ENCODE data around the gene SESTD1. TPM values are rescaled to one million over a fixed set of nuclear protein-coding genes. Genes with fewer than 3 reads are reported as not detected.

Gene SESTD1
- total RNA-seq, 1 donor: 14.2 TPM

- no peak for DNase-seq (ENCODE audit: low read depth)
- H3K4me3 ChIP-seq (ENCODE audit: low read depth, low read length): no peak overlapping the region
- no peak for TF ChIP-seq CTCF (IDR thresholded peaks at IDR 0.05; ENCODE audit: insufficient read depth, low read depth, low read length)
These were observed 3.3 kb downstream of the SESTD1 start for GRCh38 chr2:179261151-179261825.

- no peak for TF ChIP-seq CTCF (IDR thresholded peaks at IDR 0.05; ENCODE audit: insufficient read depth, low read depth, low read length)
- H3K4me3 ChIP-seq (ENCODE audit: low read depth, low read length): no peak overlapping the region
- no peak for DNase-seq (ENCODE audit: low read depth)
These were observed 4.4 kb downstream of the SESTD1 start for GRCh38 chr2:179260224-179260623.

GRCh38 chr2:179255129-179255528, 9.5 kb downstream of the SESTD1 start:
- H3K4me3 ChIP-seq (ENCODE audit: low read depth, low read length): no peak overlapping the region
- no peak for DNase-seq (ENCODE audit: low read depth)
- TF ChIP-seq CTCF (IDR thresholded peaks at IDR 0.05; ENCODE audit: insufficient read depth, low read depth, low read length): no peak

- H3K4me3 ChIP-seq (ENCODE audit: low read depth, low read length): no peak overlapping the region
- DNase-seq (ENCODE audit: low read depth): peak; percentile 22
- TF ChIP-seq CTCF (IDR thresholded peaks at IDR 0.05; ENCODE audit: insufficient read depth, low read depth, low read length): no peak
These were observed 11.4 kb downstream of the SESTD1 start for GRCh38 chr2:179253226-179253625.

- DNase-seq (ENCODE audit: low read depth): no peak
- no peak for TF ChIP-seq CTCF (IDR thresholded peaks at IDR 0.05; ENCODE audit: insufficient read depth, low read depth, low read length)
These were observed 12.2 kb downstream of the SESTD1 start for GRCh38 chr2:179252423-179252822.

GRCh38 chr2:179251870-179252269, 12.8 kb downstream of the SESTD1 start:
- H3K4me3 ChIP-seq (ENCODE audit: low read depth, low read length): no peak overlapping the region
- no peak for TF ChIP-seq CTCF (IDR thresholded peaks at IDR 0.05; ENCODE audit: insufficient read depth, low read depth, low read length)
- no peak for DNase-seq (ENCODE audit: low read depth)

More at GRCh38 chr2:179252423-179252822, 12.2 kb downstream of the SESTD1 start:
- no peak overlapping the region for H3K4me3 ChIP-seq (ENCODE audit: low read depth, low read length)
